Central memory CD4-positive, alpha-beta T cell (primary cell): ENCODE measurements around the gene KLHL7.
"Not testable (repeated sequence)": the region's sequence is repeated elsewhere in the genome, so short reads cannot be mapped to it uniquely, and the experiment has no call there.

Experiments
- DNase-seq: peaks from one replicate; pipeline ENCODE4 v3.0.0; 2022

Gene KLHL7

GRCh38 chr7:23218196-23218595, 112.6 kb downstream of the KLHL7 start:
- no peak for DNase-seq

- no peak for DNase-seq
Measured at GRCh38 chr7:23220690-23221305, 115.2 kb downstream of the KLHL7 start.

- DNase-seq, result no peak
Measured at GRCh38 chr7:23222439-23223030, 117.0 kb downstream of the KLHL7 start.

DNA sequence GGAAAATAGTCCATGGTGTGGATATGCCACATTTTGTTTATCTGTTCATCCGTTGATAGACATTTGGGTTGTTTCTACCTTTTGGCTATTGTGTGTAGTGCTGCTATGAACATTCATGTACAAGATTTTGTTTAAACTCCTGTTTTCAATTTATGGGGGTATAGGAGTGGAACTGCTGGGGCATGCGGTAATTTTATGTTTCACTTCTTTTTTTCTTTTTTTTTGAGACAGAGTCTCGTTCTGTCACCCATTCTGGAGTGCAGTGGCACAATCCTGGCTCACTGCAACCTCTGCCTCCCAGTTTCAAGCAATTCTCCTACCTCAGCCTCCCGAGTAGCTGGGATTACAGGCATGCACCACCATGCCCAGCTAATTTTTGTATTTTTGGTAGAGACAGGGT, 118.8 kb downstream of the KLHL7 start:
- DNase-seq, result not testable (repeated sequence)

GRCh38 chr7:23226844-23227450, 121.4 kb downstream of the KLHL7 start:
- DNase-seq, result no peak
